ENCODE results near the gene PPP3CA. TPM values are rescaled to one million over a fixed set of nuclear protein-coding genes. Genes with fewer than 3 reads are reported as not detected.

PPP3CA gene
- total RNA-seq, 1 donor from 2014 or later: 15.2 TPM

DNA sequence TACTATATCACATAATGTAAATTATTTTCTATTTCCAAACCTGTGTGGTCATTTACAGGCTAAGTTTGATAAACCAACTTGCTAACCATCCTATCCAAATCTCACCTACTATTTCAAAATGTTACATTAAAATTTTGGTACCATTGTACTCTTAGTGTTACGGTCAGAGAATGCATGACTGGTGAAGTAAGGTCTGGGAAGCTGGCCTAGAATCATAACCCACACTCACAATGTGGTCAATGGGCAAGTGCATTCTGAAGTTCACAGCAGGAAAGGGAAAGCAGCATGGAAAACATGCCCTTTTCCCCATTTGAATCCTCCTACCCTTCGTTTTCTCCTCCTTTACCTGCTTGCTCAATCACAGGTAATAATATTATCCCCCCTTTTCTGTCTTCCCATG, 54.4 kb downstream of the PPP3CA start:
- intact Hi-C loops (cut with DNase I): loop anchor here (5.0 kb wide), 1 partner anchor 54 kb away; the partner anchor contains the start of gene PPP3CA
- no peak for DNase-seq (ENCODE audit: low spot score)

DNA sequence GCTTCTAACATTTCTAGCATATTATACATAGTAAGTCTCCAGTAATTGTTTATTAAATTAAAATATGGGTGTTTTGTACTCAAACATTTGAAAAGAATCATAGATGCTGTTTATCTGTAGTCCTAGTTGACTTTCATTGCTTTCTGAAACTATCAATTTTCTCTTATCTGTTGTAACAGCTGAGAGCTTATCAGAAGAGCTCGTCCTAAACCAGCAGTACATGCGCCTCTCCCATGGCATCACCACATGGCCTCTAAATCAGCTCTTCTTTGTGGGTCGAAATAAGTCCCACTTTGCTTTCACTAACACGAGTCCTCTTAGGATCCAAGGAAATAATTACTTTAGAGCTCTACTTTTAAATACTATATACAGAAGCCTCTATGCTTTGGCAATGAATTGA, 55.1 kb downstream of the PPP3CA start:
- intact Hi-C loops (cut with DNase I): loop anchor here (5.0 kb wide), 1 partner anchor 55 kb away; the partner anchor contains the start of gene PPP3CA

DNA sequence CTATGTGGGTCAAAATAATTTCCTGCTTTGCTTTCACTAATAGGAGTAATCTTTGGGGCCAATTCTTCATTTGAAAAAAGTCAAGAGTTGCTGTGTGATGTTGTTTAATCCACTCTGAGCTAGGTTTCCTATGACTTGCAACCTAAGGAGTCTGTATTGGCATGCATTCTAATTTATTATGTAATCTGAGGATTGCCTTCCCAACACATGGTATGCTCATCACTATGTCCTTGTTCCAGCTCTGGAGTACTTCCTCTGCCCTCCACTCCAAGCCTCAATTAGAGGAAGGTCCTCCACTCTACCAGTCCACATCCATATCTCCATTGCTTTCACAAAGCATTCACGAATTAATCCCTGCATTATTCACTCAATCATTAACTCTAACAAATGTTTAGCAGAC, 56.1 kb downstream of the PPP3CA start:
- DNase-seq (ENCODE audit: low spot score): no peak
- intact Hi-C loops (cut with DNase I): loop anchor here (5.0 kb wide), 1 partner anchor 56 kb away; the partner anchor contains the start of gene PPP3CA

More for the DNA sequence above, 55.1 kb downstream of the PPP3CA start:
- no peak for DNase-seq (ENCODE audit: low spot score)

DNA sequence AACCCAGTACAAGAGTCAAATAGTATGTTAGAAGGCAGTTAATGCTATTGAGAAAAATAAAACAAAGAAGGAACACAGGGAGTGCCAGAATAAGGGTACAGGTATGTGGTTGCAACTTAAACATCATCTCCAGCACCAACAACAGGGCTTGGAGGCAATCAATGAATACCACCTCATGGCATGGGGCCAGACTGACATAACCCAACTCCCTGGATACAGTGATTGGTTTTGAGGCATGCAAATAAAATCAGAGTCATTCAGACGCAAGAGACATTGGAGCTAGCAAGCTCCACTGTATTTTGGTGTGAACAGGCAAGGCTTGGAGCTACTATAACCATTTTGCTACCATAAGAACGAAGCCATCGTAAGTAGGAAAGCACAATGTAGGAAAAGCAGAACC, 56.7 kb downstream of the PPP3CA start:
- intact Hi-C loops (cut with DNase I): loop anchor here (5.0 kb wide), 1 partner anchor 57 kb away; the partner anchor contains the start of gene PPP3CA
- no peak for DNase-seq (ENCODE audit: low spot score)

DNA sequence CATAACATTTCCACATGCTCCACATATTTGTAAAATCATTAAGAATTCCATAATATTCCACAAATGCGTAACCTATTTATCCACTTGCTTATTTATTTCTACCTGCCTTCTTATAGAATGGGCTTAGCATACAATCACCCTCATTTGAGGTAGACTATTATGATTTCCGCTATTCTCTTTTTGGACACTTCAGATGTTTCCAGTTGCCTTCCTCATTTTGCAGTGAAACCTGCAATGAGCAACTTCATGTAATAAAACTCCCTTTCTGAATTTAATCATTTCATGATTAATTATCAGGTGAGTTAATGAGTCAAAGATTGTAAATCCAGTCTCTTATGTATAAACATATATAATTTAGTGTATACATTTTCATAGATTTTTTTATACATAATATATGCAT, 58.0 kb downstream of the PPP3CA start:
- intact Hi-C loops (cut with DNase I): no loop called here
- no peak for DNase-seq (ENCODE audit: low spot score)

DNA sequence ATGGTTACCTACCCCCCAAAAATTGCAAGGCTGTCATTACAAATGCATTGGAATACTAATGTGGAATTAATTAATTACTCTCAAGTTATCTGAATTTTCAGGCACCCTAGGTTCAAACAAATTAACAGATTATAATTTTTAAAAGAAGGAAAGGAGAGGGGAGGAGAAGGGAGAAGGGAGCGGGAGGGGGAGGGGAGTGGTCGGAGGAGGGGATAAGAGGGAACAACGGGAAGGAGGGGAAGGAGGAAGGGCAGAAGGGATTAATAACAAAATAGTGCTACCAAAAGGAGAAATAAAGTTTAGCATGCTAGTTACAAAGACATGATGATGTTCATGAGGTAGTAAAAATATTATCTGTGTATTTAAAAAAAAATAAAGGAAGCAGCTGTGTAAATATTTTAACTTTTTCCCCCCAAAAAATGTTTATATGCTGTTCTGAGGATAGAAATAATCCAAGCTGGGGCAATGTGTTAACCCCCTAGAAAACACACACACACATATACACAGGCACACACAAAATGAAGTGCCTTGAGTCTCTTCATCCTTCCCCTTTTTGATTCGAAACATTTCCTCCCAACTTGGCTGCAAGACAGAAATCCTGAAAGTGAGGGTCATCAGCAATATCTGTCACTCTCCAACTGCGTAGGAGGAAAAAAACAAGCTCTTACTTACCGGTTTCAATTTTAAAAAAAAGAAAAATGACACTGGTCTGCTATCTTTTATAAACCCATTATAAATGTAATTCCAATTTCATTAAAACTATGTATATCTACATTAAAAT, 58.8 kb downstream of the PPP3CA start:
- no peak for DNase-seq (ENCODE audit: low spot score)
- intact Hi-C loops (cut with DNase I): no loop called here

DNA sequence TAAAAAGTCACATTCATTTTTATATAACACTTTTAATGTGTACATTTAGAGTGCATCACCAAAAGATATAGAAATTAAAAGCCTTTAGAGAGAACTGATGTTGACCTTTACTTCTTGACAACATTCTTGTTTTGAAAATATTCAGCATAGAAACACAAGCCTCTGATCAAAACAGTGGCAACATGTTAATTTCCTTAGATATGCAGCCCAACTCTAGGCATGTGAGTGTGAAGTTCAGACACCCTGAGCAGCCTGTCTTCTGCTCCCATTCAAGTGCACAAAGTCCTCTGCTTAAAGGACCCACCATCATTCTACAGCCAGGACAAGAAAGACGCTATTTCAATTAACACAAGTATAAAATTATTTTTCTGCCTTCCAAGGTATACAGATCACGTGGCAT, 60.0 kb downstream of the PPP3CA start:
- no peak for DNase-seq (ENCODE audit: low spot score)
- intact Hi-C loops (cut with DNase I): no loop called here

DNA sequence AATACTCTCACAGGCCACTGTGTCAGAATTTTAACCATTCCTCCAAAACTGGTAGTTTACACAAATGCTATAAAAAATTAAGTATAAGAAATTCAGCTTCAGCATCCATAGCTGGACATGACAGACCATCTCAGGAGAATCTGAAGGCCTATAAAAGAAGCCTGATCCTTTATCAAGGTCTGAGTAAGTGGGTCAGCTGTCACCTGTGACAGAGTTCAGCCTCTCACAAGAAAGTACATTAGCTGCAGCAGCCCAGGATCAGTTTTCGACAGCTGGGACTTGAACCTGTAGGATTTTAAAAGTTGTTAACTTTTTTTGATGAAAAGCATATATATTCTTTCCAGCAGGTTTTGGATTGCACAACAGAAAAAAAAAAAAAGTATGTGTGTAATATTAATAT, 60.7 kb downstream of the PPP3CA start:
- no peak for DNase-seq (ENCODE audit: low spot score)
- intact Hi-C loops (cut with DNase I): no loop called here

DNA sequence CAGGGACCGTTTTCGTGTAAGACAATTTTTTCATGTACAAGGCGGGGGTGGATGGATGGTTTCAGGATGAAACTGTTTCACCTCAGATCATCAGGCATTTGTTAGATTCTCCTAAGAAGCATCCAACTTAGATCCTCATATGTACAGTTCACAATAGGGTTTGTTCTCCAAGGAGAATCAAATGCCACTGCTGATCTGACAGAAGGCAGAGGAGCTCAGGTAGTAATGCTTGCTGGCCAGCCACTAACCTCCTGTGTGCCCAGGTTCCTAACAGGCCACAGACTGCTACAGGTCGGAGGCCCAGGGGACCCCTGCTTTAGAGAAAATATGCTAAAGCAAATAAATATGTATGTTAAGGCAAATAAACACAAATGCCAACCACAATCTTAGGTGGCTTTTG, 61.3 kb downstream of the PPP3CA start:
- intact Hi-C loops (cut with DNase I): no loop called here
- DNase-seq (ENCODE audit: low spot score): no peak

DNA sequence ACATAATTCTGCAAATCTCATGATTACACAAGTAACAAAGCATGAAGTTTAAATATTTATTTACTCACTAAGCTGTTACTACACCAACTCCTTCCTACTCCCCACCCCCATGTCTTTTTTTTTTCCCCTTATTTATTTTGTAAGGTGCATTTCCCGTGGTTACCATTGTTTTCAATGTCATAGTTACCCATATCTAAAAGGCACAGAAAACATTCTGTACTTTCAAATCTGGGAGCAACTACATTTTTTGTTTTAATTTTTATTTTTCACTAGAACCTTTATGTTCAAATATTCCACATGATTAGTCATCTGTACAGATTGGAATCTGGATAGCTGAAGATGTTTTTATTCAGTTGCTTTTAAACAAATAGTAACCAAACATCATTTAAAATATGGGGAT, 62.8 kb downstream of the PPP3CA start:
- intact Hi-C loops (cut with DNase I): no loop called here

DNA sequence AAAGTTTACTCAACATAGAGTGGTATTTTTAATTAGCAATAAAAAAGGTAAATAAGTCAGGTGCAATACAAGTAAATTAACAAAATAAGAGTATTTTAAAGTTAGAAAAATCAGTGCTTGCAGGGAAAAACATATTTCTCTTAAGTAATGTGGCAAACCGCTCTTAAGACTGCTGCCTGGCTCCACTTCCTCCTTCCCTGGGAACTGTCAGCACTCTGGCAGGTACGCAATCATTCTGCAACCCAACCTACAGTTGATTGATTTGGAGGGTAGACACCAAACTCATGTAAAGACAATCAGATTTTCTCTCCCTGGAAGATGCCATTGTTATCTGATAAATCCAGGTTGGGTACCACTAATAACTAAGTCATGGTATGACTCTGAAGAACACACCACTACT, 63.9 kb downstream of the PPP3CA start:
- intact Hi-C loops (cut with DNase I): no loop called here
- DNase-seq (ENCODE audit: low spot score): no peak

More for the DNA sequence above, 62.8 kb downstream of the PPP3CA start:
- DNase-seq (ENCODE audit: low spot score): no peak

DNA sequence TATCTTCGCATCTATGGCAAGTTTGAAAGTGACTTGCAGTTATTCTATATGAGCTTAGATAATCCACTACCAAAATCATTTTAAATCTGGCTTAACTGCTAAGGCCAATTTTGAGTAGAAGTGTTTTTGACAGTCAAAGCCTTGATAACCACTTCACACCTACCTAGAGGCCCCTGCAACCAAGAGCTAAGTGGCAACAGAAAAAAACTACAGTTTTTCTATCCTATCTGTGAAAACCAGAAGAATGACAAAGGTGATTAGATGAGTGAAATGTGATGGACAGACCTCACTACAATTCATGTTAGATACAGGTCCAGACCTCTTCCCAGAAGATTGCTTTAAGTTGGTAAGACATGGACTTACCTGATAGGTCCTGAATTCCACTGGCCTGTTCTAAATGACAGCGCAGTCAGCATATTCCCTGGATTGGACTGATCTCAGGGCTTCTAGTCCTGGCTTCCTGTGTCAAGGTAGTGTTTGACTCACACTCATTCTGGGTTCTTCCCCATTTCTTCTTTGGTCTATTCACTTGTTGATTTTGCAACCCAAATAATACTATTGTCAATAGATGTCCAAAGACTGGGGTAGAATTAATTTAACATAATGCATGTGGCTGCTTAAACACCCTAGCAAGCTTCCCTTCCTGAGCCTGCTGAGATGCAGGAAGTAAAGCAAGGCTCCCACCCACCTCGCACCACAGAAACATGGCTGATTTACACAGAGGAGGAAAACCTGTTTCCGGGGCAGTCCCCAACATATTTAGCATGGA, 65.1 kb downstream of the PPP3CA start:
- DNase-seq (ENCODE audit: low spot score): no peak
- intact Hi-C loops (cut with DNase I): no loop called here

DNA sequence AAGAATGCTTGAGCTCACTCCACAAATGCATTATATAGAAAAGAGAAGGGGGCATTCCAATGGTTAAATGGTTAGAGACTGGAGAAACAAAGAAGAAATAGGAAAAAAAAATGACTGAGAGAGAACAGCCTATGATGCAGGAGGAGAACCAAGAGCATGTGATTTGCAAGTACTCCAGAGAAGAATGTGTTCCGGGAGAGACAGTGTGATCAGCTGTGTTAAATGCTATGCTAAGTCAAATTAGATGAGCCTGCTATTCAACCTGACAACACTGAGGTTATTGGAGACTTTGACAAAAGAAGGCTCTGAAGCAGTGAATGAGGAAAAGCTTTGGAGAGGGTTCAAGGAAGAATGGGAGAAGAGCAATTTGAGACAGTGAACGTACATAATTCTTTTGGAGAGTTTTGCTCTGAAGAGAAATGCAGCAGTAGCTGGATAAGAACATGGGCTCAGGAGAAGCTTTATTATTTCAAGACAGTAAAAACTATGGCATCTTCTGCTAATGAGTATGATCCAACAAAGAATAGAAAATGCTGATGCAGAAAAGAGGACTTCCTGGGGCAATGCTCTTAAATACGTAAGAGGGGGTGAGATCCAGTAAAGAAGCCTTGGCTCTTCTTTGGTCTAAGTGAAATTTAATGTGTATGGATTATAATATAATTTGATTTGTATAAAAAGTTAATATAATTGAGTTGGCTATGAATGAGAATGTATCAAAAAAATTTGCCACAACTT, 66.3 kb downstream of the PPP3CA start:
- intact Hi-C loops (cut with DNase I): no loop called here
- DNase-seq (ENCODE audit: low spot score): no peak

DNA sequence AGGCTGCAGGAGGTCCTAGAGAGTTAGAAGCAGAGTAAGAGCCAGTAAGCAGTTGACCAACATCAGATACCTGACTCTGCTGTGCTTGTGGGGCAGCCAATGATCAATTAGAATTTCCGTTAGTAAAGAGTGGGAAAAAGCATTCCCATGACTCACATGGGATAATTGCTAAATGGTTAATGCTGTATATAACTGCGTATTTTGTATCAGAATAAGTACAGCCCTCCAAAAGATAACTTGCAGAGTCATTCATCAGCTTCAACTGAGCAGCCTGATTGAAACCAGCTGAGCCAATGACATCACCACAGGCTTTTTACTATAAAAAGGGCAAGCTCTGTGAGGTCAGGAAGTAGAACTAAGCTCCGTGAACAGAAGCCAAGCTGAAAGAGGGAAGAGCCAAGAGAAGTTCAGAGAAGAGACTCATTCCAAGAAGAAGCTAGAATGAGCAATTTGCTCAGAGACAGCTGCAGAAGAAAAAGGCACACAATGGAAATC, 67.9 kb downstream of the PPP3CA start:
- DNase-seq (ENCODE audit: low spot score): no peak
- intact Hi-C loops (cut with DNase I): no loop called here

DNA sequence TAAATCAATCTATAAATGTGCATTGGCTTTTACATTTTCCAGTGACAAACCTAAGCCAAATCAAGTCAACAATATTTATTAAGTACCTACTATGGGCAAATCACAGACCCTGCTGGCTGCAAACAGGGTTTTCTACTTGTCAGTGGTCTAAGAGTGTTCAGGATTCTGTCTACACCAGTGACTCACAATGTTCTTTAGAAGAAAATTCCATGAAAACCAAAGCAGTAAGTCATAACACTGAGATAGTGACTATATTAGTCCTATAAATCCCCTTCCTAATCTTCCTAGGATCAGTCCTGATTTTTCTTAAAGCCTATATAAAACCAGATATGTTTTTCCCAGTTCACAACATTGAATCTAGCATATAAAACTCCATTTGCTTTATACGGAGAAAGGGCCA, 69.7 kb downstream of the PPP3CA start:
- DNase-seq (ENCODE audit: low spot score): no peak
- intact Hi-C loops (cut with DNase I): no loop called here

DNA sequence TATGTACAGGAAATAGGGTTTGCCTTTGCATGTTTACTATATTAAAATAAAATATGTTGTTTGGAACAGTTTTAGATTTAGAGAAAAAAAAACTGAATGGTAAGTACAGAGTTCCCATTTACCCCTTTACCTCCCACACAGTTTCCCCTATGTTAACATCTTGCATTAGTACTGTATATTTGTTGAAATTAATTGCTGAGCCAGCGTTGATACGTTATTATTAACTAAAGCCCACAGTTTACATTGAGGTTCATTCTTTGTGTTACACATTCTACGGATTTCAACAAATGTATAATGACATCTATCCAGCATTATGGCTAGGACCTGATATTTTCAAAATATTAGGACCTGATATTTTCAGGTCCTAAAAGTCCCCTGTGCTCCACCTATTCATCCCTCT, 70.7 kb downstream of the PPP3CA start:
- no peak for DNase-seq (ENCODE audit: low spot score)
- intact Hi-C loops (cut with DNase I): no loop called here

DNA sequence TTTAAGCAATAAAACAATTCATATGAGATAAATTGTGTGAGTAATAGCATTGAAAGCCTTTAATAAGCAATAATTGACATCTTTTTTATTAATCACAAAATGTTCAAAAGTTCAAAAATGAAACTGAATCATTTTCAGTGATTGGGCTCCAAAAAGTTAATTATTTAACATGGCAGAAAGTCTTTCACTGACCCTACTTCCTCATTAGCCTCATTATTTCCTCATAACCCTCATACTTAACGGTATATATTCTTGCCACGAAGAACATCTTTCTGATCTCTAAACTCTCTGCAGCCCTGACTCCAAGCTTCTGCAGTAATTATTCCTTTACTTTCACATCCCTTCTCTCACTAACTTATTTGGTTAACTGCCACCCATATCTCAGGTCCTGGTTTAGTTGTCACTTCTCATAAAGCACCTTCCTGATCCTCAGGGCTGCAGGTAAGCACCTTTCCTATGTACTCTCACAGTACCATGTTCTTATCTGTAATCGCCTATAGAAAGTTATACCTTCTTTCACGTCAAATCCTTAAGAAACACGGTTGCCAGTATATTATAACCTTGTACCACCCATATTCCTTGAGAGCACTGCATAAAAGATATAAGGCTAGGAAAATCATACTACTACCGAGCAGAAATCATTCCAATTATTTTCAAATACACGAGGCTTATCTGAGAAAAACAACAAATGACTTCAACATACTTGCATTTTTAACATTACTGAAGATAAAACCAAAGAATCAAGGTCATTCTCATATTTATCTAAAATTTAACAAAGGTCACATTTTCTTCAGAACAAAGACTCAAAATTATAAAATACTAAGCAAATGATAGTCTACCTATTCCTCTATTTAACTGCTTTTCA, 72.2 kb downstream of the PPP3CA start:
- intact Hi-C loops (cut with DNase I): no loop called here
- DNase-seq (ENCODE audit: low spot score): no peak

DNA sequence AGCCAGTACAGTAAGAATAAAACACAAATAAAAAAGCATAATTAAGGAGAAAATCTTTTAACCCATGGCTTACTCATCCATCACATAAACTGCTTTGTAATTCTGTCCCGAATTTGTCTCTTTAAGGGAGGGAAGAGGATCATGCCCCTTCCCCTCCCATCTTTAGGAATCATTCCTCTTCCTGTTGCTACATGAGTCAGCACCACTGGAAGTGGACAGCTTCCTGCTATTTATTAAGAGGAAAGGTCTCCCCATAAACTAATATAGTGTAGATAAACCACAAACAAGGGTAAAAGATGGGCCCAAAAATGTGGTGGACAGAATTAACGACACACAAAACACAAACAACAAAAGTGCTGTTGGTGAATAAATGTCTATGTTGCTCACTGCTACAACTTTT, 75.8 kb downstream of the PPP3CA start:
- intact Hi-C loops (cut with DNase I): no loop called here
- no peak for DNase-seq (ENCODE audit: low spot score)

DNA sequence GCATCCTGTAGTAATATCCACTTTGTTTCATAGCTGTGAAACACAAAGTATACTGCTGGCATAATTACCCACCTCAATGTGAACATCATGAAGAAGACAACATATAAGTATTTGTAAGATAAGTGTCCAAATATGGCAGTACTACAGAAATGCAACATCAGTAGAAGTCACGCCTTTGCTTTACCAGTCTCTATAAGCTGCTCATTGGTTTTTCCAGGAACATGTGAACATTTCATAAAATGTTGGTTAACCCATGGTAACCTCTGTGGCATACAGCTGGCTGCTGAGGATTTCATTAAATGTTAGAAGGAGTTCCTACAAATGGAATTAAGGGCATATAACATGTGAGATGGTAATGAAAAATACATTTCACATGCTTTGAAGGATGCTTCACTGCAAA, 77.6 kb downstream of the PPP3CA start:
- DNase-seq (ENCODE audit: low spot score): no peak
- intact Hi-C loops (cut with DNase I): no loop called here

Measured in cardiac septum (tissue), 1 donor.